ACHN (cell line): ENCODE results near the gene CDH16.

Experiments used
- DNase-seq: peaks from one replicate; pipeline ENCODE4 v3.0.0-alpha.2; 2015
- in situ Hi-C: cut with HindIII; loops from 2 replicates; pipeline ENCODE4 v1.10.0; 2017; ENCODE audit warnings: low sequenced_read_pairs, low pct_ligation_motif_present, low pct_unique_long_range_greater_than_20kb

CDH16 gene

GRCh38 chr16:66933776-66934137 lies 15.1 kb upstream of the CDH16 start:
- DNase-seq: peak; percentile 69
- in situ Hi-C loops: no loop called here

GRCh38 chr16:66932076-66932475 lies 13.4 kb upstream of the CDH16 start:
- DNase-seq: no peak
- in situ Hi-C loops: no loop called here

GRCh38 chr16:66931665-66932064 lies 13.0 kb upstream of the CDH16 start:
- DNase-seq: no peak
- in situ Hi-C loops: no loop called here

- peak; percentile 71 for DNase-seq
- in situ Hi-C loops: no loop called here
Observed at GRCh38 chr16:66930189-66930588, 11.5 kb upstream of the CDH16 start.

- peak; percentile 82 for DNase-seq
- in situ Hi-C loops: no loop called here
Observed at GRCh38 chr16:66928702-66929388, 10.2 kb upstream of the CDH16 start.

GRCh38 chr16:66927918-66928649 lies 9.4 kb upstream of the CDH16 start:
- in situ Hi-C loops: no loop called here
- peak; percentile 50 for DNase-seq

- peak; percentile 99 for DNase-seq
- in situ Hi-C loops: no loop called here
Observed at GRCh38 chr16:66926961-66927436, 8.3 kb upstream of the CDH16 start.

- in situ Hi-C loops: no loop called here
- peak; percentile 62 for DNase-seq
Observed at GRCh38 chr16:66926171-66926947, 7.7 kb upstream of the CDH16 start.

GRCh38 chr16:66925322-66925840 lies 6.7 kb upstream of the CDH16 start, which contains the start of gene RRAD:
TSS of gene RRAD (minus strand) at chr16:66925535. CDS start at chr16:66925179, 356 bp downstream.
- in situ Hi-C loops: no loop called here
- DNase-seq: peak; percentile 93

- in situ Hi-C loops: no loop called here
- DNase-seq: peak; percentile 63
Observed at GRCh38 chr16:66924527-66925321, 6.0 kb upstream of the CDH16 start.

- in situ Hi-C loops: no loop called here
- no peak for DNase-seq
Observed at GRCh38 chr16:66923866-66924265, 5.2 kb upstream of the CDH16 start.

GRCh38 chr16:66923247-66923731 lies 4.6 kb upstream of the CDH16 start:
- in situ Hi-C loops: no loop called here
- peak; percentile 30 for DNase-seq

- in situ Hi-C loops: no loop called here
Observed at GRCh38 chr16:66921729-66922450, 3.2 kb upstream of the CDH16 start.

GRCh38 chr16:66920924-66921680 lies 2.4 kb upstream of the CDH16 start:
- in situ Hi-C loops: no loop called here
- DNase-seq: peak; percentile 26

More at GRCh38 chr16:66921729-66922450, 3.2 kb upstream of the CDH16 start:
- no peak for DNase-seq

GRCh38 chr16:66920299-66920590 lies 1.6 kb upstream of the CDH16 start:
- in situ Hi-C loops: no loop called here
- peak; percentile 28 for DNase-seq

- peak; percentile 32 for DNase-seq
- in situ Hi-C loops: no loop called here
Observed at GRCh38 chr16:66919569-66920298, 1.0 kb upstream of the CDH16 start.
